Coronary artery (tissue), 2 donors: Measurements from ENCODE around the gene DIAPH3.
A peak's percentile ranks its signal among the peaks of the same experiment; 100 is the strongest.

Experiments
- DNase-seq: peaks from one replicate; pipeline ENCODE4 v3.0.0-alpha.2; 2017; ENCODE audit warnings: low spot score
- H3K27ac ChIP-seq, 2 donors: fragments of 200-600 bp; sonication (generic); one replicate each; pipeline ENCODE4 v1.5.1; 2016 to 2019
- H3K4me3 ChIP-seq: fragments of 200-600 bp; sonication (generic); 2 replicates; pipeline ENCODE4 v1.5.1; 2016; ENCODE audit warnings: mild to moderate bottlenecking, moderate library complexity
- TF ChIP-seq, protein P1 (sequence below): fragments of 200-600 bp; sonication (generic); IDR thresholded peaks from one replicate; pipeline ENCODE4 v1.5.1; 2019; ENCODE audit warnings: antibody characterized with exemption

DIAPH3 gene

DNA sequence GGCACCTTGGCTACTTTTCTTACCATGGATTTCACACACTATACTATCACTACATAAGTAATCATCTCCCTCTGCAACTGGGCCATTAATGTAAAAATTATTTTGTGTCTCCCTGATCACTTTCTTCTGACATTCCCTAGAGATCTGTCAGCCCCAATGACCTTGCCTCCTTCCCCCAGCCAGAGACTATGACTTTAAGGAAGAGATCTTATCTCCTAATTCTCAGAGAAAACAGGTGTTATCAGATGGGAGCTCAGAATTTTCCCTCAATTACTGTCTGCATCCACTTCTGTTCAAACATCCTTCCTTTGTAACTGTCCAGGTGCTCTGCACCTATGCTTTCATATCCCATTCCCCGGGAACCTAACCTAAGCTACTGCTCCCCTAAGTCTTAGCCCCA lies 397.5 kb downstream of the DIAPH3 start:
- Histone ChIP-seq H3K4me3 (no peak overlapping the region), H3K27ac (no peak overlapping the region)
- TF ChIP-seq, protein P1, sequence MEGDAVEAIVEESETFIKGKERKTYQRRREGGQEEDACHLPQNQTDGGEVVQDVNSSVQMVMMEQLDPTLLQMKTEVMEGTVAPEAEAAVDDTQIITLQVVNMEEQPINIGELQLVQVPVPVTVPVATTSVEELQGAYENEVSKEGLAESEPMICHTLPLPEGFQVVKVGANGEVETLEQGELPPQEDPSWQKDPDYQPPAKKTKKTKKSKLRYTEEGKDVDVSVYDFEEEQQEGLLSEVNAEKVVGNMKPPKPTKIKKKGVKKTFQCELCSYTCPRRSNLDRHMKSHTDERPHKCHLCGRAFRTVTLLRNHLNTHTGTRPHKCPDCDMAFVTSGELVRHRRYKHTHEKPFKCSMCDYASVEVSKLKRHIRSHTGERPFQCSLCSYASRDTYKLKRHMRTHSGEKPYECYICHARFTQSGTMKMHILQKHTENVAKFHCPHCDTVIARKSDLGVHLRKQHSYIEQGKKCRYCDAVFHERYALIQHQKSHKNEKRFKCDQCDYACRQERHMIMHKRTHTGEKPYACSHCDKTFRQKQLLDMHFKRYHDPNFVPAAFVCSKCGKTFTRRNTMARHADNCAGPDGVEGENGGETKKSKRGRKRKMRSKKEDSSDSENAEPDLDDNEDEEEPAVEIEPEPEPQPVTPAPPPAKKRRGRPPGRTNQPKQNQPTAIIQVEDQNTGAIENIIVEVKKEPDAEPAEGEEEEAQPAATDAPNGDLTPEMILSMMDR = no peak
- no peak for DNase-seq

DNA sequence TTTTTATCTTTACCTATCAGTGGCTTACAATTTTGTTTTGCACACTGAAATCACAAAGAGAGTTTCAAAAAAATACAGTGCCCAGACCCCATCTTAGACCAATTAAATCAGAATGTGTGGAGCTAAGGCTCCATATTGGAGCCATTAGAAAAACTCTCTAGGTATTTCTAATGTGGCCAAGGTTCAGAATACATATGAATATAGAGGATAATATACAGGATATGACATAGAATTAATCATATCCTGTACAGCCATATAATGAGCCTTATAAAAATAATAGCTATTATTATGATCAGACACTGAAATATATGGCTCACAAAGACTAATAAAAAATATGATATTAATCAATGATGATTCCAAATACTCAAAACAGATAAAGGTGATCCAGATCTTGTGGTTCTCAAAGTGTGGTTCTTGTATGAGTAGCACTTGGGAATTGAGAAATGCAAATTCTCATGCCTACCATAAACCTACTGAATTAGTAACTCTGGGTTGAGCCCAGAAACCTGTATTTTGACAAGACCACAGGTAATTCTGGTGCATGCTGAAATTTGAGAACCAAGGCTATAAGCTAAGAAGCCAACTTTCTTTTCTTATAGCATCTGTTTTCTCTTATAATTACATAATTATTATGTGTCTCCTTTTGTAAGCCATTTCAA lies 408.0 kb downstream of the DIAPH3 start:
- H3K4me3 ChIP-seq = no peak overlapping the region
- DNase-seq = no peak
- H3K27ac ChIP-seq = no peak overlapping the region
- TF ChIP-seq, protein P1 = no peak

DNA sequence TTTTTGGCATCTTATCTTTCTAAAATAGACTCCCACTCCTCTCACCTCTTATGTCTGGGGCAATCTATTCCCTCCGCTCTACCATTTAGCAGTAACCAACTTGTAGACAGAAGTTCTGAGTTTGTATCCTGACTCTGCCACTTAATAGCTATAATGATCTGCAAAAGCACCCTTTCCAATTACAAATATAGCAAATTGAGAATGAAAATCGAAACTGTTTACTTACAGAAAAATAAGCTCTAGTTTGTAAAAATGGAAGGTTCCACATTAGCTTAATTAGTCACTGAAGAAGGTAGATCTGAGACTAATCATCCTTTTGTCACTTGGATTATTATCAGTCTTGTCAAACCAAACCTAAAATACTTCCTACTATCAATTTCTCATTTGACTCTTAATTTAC lies 409.3 kb downstream of the DIAPH3 start:
- no peak for DNase-seq
- H3K27ac ChIP-seq = no peak overlapping the region
- H3K4me3 ChIP-seq = no peak overlapping the region
- TF ChIP-seq, protein P1 = no peak

DNA sequence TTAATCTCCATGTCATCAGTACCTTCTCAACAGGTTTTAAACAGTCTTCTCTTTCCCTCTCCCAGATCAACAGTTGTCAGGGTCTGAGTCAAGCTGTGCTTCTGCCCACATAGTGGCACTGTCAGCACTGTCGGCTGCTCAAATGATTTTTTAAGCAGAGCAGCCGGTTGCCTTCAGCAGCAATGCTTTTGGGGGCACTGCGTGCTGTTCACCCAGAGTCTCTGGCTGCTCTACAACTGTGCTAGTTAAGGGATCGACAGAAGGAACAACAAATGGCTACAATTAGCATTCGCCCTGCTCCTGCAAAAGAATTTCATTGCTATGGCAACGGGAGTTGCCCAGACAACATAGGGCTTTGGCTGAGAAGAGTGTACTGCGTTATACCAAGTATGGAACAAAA lies 412.9 kb downstream of the DIAPH3 start:
- Histone ChIP-seq H3K4me3 (peak overlapping the region; percentile 63), H3K27ac (no peak overlapping the region)
- DNase-seq = no peak
- TF ChIP-seq, protein P1 = no peak

DNA sequence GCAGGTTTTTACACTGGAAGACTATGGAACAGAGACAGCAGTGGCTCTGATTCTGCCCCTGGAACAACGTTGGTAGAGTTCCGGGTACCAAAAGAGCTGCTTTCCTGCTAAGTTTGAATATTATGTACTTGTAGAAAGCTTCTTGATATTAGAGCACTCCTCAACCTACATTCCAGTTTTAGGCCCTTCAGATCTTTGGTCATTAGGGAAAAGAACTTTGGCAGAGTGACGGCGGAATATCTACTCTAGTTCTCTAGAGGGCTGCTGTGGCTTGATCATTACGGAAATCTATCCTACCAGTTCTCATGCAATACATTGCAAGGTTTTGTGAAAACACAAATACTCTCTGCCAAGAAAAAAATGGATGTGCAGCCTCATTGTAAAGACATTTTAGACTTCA lies 415.7 kb downstream of the DIAPH3 start:
- TF ChIP-seq, protein P1 = no peak

DNA sequence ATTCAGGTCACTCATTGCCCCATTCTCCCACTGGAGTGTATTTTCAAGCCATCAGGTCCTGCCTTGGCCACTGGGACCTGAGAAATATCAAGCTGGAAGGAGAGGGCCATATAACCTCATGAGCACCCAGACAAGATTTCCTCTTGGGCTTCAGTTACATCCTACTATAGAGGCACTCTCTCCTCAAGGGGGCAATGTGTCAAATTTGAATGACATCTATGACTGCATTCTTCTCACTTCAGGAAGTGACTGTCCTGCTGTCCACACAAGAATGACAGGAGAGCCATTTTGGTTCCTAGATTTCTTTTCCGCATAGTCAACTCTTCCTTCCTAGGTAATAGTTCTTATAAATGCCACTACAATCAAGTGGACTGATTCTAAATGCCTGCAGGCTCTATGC lies 416.2 kb downstream of the DIAPH3 start:
- DNase-seq = no peak
- Histone ChIP-seq H3K4me3 (no peak overlapping the region), H3K27ac (no peak overlapping the region)
- TF ChIP-seq, protein P1 = no peak

More for the DNA sequence above, 415.7 kb downstream of the DIAPH3 start:
- no peak overlapping the region for H3K4me3 ChIP-seq
- H3K27ac ChIP-seq = no peak overlapping the region
- no peak for DNase-seq

DNA sequence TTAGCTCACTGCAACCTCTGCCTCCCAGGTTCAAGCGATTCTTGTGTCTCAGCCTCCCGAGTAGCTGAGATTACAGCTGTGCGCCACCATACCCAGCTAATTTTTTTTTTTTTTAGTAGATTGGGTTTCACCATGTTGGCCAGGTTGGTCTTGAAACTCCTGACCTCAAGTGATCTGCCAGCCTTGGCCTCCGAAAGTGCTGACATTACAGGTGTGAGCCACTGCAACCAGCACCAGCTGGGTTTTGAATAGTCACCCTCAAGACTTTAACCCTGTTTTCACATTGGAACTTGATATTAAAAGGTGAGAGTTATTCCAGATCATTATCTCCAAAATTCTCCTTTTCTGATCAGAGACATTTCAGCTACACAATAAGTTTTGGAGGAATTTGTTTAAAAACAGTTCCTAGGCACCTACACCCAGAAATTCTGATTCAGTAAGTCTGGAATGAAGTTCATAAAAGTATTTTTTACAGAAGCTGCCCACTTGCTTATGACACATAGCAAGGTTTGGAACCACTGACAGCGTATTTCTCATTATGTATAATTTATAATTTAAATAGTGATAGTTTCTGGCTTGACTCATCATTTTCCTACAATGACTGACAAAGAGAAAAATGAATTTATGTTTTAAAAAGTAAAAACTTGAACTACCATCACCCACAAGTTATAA lies 417.3 kb downstream of the DIAPH3 start:
- Histone ChIP-seq H3K27ac (no peak overlapping the region), H3K4me3 (no peak overlapping the region)
- TF ChIP-seq, protein P1 = no peak
- DNase-seq = no peak
